ENCODE data around the gene RCC1.
"Not testable (repeated sequence)": the region's sequence is repeated elsewhere in the genome, so short reads cannot be mapped to it uniquely, and the experiment has no call there.

The RCC1 gene

GRCh38 chr1:28545246-28545628 lies 39.4 kb downstream of the RCC1 start:
- no peak for DNase-seq (ENCODE audit: low read depth in 2 of 2)

- no peak for DNase-seq (ENCODE audit: low read depth in 2 of 2)
Observed at GRCh38 chr1:28548318-28548717, 42.5 kb downstream of the RCC1 start.

- no peak for DNase-seq (ENCODE audit: low read depth in 2 of 2)
Observed at GRCh38 chr1:28551381-28551780, 45.5 kb downstream of the RCC1 start.

- peak; percentile 93 to 95 for DNase-seq (ENCODE audit: low read depth in 2 of 2)
Observed at GRCh38 chr1:28552758-28553663, 47.2 kb downstream of the RCC1 start, which contains the start of gene TRNAU1AP. TSS of gene TRNAU1AP (plus strand) at chr1:28553085. CDS start at chr1:28553111, 26 bp downstream.

- DNase-seq (ENCODE audit: low read depth in 2 of 2): no peak
Observed at GRCh38 chr1:28560886-28561285, 55.0 kb downstream of the RCC1 start.

- no peak for DNase-seq (ENCODE audit: low read depth in 2 of 2)
Observed at GRCh38 chr1:28564310-28564709, 58.5 kb downstream of the RCC1 start.

GRCh38 chr1:28565040-28565439 lies 59.2 kb downstream of the RCC1 start:
- no peak for DNase-seq (ENCODE audit: low read depth in 2 of 2)

GRCh38 chr1:28565726-28566125 lies 59.9 kb downstream of the RCC1 start:
- no peak for DNase-seq (ENCODE audit: low read depth in 2 of 2)

- DNase-seq (ENCODE audit: low read depth in 2 of 2): no peak
Observed at GRCh38 chr1:28566931-28567330, 61.1 kb downstream of the RCC1 start.

- DNase-seq (ENCODE audit: low read depth in 2 of 2): no peak
Observed at GRCh38 chr1:28571911-28572310, 66.1 kb downstream of the RCC1 start.

- not testable (repeated sequence) for DNase-seq (ENCODE audit: low read depth in 2 of 2)
Observed at GRCh38 chr1:28572891-28573290, 67.0 kb downstream of the RCC1 start.

- DNase-seq (ENCODE audit: low read depth in 2 of 2): no peak
Observed at GRCh38 chr1:28573564-28573963, 67.7 kb downstream of the RCC1 start.

- DNase-seq (ENCODE audit: low read depth in 2 of 2): no peak
Observed at GRCh38 chr1:28577052-28577678, 71.3 kb downstream of the RCC1 start.

- no peak for DNase-seq (ENCODE audit: low read depth in 2 of 2)
Observed at GRCh38 chr1:28577738-28578536, 72.1 kb downstream of the RCC1 start.

GRCh38 chr1:28578696-28579218 lies 72.9 kb downstream of the RCC1 start:
- no peak for DNase-seq (ENCODE audit: low read depth in 2 of 2)

- no peak for DNase-seq (ENCODE audit: low read depth in 2 of 2)
Observed at GRCh38 chr1:28579401-28579800, 73.6 kb downstream of the RCC1 start.

- DNase-seq (ENCODE audit: low read depth in 2 of 2): peak in 1 of 2 donors; percentile 28
Observed at GRCh38 chr1:28580722-28581530, 75.1 kb downstream of the RCC1 start.

- peak; percentile 80 to 84 for DNase-seq (ENCODE audit: low read depth in 2 of 2)
Observed at GRCh38 chr1:28581531-28582247, 75.8 kb downstream of the RCC1 start.

GRCh38 chr1:28582248-28582615 lies 76.4 kb downstream of the RCC1 start:
- no peak for DNase-seq (ENCODE audit: low read depth in 2 of 2)

GRCh38 chr1:28586585-28587391 lies 80.9 kb downstream of the RCC1 start:
- DNase-seq (ENCODE audit: low read depth in 2 of 2): not testable (repeated sequence)
